ENCODE results near the gene VWA7. TPM values are rescaled to one million over a fixed set of nuclear protein-coding genes. Genes with fewer than 3 reads are reported as not detected.

The VWA7 gene
- polyA plus RNA-seq, 4 donors, result 1.5 to 11.1 (median 5.5) TPM

DNA sequence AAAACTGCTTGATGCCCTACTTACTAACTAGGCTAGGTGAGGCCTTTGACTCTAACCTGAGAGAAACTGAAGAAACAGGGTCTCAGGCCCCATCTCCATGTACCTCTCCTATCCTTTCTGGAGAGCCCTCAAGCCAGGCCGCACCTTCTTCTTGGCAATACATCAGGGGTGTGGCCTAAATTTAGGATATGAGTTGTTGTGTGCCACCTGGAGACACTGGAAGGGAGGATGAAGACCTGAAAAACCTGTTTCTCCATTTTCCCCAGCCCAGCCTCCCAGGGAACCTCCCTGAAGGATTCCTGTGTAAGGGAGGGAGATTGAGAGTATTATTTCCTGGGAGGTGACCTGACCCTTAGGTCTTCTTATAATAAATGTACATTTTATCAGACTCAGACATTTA, 58.9 kb downstream of the VWA7 start:
- DNase-seq (ENCODE audit: low read depth in 4 of 4, low spot score in 3 of 4), result no peak

DNA sequence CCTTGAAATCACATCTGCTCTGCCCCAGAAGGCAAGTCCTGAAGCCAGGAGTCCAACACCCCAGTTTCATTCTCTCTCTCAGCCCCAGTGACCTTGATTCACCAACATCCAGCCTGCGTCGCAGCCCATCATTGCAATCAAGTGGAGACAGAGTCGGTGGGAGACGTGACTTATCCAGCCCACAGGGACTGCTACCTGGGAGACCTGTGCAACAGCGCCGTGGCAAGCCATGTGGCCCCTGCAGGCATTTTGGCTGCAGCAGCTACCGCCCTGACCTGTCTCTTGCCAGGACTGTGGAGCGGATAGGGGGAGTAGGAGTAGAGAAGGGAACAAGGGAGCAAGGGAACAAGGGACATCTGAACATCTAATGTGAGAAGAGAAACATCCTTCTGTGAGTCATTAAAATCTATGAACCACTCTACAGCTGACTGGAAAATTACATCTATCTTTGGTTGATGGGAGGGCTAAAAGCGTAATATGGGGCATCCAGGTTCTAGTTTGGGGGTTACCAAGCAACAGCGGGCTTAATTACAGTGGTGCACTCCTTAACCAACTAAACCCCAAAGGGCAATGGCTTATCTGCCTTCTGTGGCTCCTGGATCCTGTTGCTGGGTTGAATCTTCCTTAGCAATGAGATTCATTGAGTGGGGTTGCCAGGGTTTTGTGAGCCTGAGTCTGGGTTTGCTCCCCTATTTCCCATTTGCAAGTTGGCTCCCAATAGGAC, 59.5 kb downstream of the VWA7 start:
- no peak for DNase-seq (ENCODE audit: low read depth in 4 of 4, low spot score in 3 of 4)

Other genes with a start within 250 kb of the VWA7 start
- 10 to 100 TPM in 3 of 4 donors, under 1 TPM in 1; 0.27 to 18.6 (median 12.8) TPM for gene MCCD1, start 248.4 kb downstream of the VWA7 start, polyA plus RNA-seq (ENCODE audit: insufficient read length in 4 of 4)
- 100 to 1,000 TPM; 448 to 682 (median 553) TPM for gene DDX39B, start 235.3 kb downstream of the VWA7 start, polyA plus RNA-seq (ENCODE audit: insufficient read length in 4 of 4)
- gene ATP6V1G2, start 230.7 kb downstream of the VWA7 start, polyA plus RNA-seq (ENCODE audit: insufficient read length in 4 of 4), result 1 to 10 TPM; 4.8 to 9.4 (median 6.4) TPM
- 10 to 100 TPM; 18.3 to 28.7 (median 19.7) TPM for gene NFKBIL1, start 229.7 kb downstream of the VWA7 start, polyA plus RNA-seq (ENCODE audit: insufficient read length in 4 of 4)
- under 1 TPM; 0.23 to 0.43 (median 0.36) TPM for gene LTA, start 205.0 kb downstream of the VWA7 start, polyA plus RNA-seq (ENCODE audit: insufficient read length in 4 of 4)
- 1 to 10 TPM in 1 of 4 donors, under 1 TPM in 2, not detected in 1; 0.23 to 2.5 (median 0.29) TPM for gene TNF, start 201.8 kb downstream of the VWA7 start, polyA plus RNA-seq (ENCODE audit: insufficient read length in 4 of 4)
- gene LTB, start 194.9 kb downstream of the VWA7 start, polyA plus RNA-seq (ENCODE audit: insufficient read length in 4 of 4), result 1 to 10 TPM in 3 of 4 donors, under 1 TPM in 1; 0.66 to 2.0 (median 1.6) TPM
- gene LST1, start 191.1 kb downstream of the VWA7 start, polyA plus RNA-seq (ENCODE audit: insufficient read length in 4 of 4), result 10 to 100 TPM in 1 of 4 donors, 1 to 10 TPM in 3; 4.6 to 10.3 (median 4.9) TPM
- gene NCR3, start 184.3 kb downstream of the VWA7 start, polyA plus RNA-seq (ENCODE audit: insufficient read length in 4 of 4), result under 1 TPM in 2 of 4 donors, not detected in 2; 0.17 to 0.20 TPM
- gene AIF1, start 162.1 kb downstream of the VWA7 start, polyA plus RNA-seq (ENCODE audit: insufficient read length in 4 of 4), result 10 to 100 TPM; 43.3 to 77.0 (median 73.6) TPM
- gene PRRC2A, start 156.6 kb downstream of the VWA7 start, polyA plus RNA-seq (ENCODE audit: insufficient read length in 4 of 4), result 100 to 1,000 TPM; 143 to 224 (median 174) TPM
- gene BAG6, start 124.7 kb downstream of the VWA7 start, polyA plus RNA-seq (ENCODE audit: insufficient read length in 4 of 4), result 100 to 1,000 TPM; 186 to 278 (median 241) TPM
- 100 to 1,000 TPM in 2 of 4 donors, 10 to 100 TPM in 2; 10.1 to 106 (median 83.8) TPM for gene APOM, start 121.4 kb downstream of the VWA7 start, polyA plus RNA-seq (ENCODE audit: insufficient read length in 4 of 4)
- gene C6orf47, start 116.5 kb downstream of the VWA7 start, polyA plus RNA-seq (ENCODE audit: insufficient read length in 4 of 4), result 10 to 100 TPM; 15.8 to 21.1 (median 19.0) TPM
- 10 to 100 TPM; 16.8 to 28.9 (median 24.9) TPM for gene GPANK1, start 112.3 kb downstream of the VWA7 start, polyA plus RNA-seq (ENCODE audit: insufficient read length in 4 of 4)
- gene CSNK2B, start 111.2 kb downstream of the VWA7 start, polyA plus RNA-seq (ENCODE audit: insufficient read length in 4 of 4), result 100 to 1,000 TPM; 184 to 243 (median 239) TPM
- gene LY6G5B, start 107.4 kb downstream of the VWA7 start, polyA plus RNA-seq (ENCODE audit: insufficient read length in 4 of 4), result 10 to 100 TPM; 16.6 to 28.7 (median 20.9) TPM
- 1 to 10 TPM; 1.6 to 5.9 (median 2.6) TPM for gene LY6G5C, start 96.3 kb downstream of the VWA7 start, polyA plus RNA-seq (ENCODE audit: insufficient read length in 4 of 4)
- gene ABHD16A, start 74.0 kb downstream of the VWA7 start, polyA plus RNA-seq (ENCODE audit: insufficient read length in 4 of 4), result 10 to 100 TPM; 50.1 to 67.5 (median 55.9) TPM
- gene LY6G6F, start 70.5 kb downstream of the VWA7 start, polyA plus RNA-seq (ENCODE audit: insufficient read length in 4 of 4), result 1 to 10 TPM in 1 of 4 donors, under 1 TPM in 2, not detected in 1; 0.30 to 1.5 (median 0.52) TPM
- gene LY6G6D, start 62.0 kb downstream of the VWA7 start, polyA plus RNA-seq (ENCODE audit: insufficient read length in 4 of 4), result not detected
- gene LY6G6C, start 55.6 kb downstream of the VWA7 start, polyA plus RNA-seq (ENCODE audit: insufficient read length in 4 of 4), result under 1 TPM in 3 of 4 donors, not detected in 1; 0.45 to 0.74 (median 0.63) TPM
- 1 to 10 TPM; 1.1 to 2.9 (median 1.4) TPM for gene MPIG6B, start 54.0 kb downstream of the VWA7 start, polyA plus RNA-seq (ENCODE audit: insufficient read length in 4 of 4)
- gene DDAH2, start 48.0 kb downstream of the VWA7 start, polyA plus RNA-seq (ENCODE audit: insufficient read length in 4 of 4), result 100 to 1,000 TPM; 150 to 213 (median 182) TPM
- gene CLIC1, start 40.8 kb downstream of the VWA7 start, polyA plus RNA-seq (ENCODE audit: insufficient read length in 4 of 4), result 100 to 1,000 TPM; 201 to 309 (median 278) TPM
- gene MSH5, start 37.3 kb downstream of the VWA7 start, polyA plus RNA-seq (ENCODE audit: insufficient read length in 4 of 4), result 10 to 100 TPM; 14.2 to 51.0 (median 25.2) TPM
- 10 to 100 TPM in 2 of 4 donors, 1 to 10 TPM in 2; 2.7 to 13.0 (median 7.9) TPM for gene SAPCD1, start 14.7 kb downstream of the VWA7 start, polyA plus RNA-seq (ENCODE audit: insufficient read length in 4 of 4)
- 10 to 100 TPM; 42.7 to 67.9 (median 60.0) TPM for gene VARS1, start 18.4 kb upstream of the VWA7 start, polyA plus RNA-seq (ENCODE audit: insufficient read length in 4 of 4)
- gene LSM2, start 29.6 kb upstream of the VWA7 start, polyA plus RNA-seq (ENCODE audit: insufficient read length in 4 of 4), result 10 to 100 TPM; 71.4 to 84.9 (median 84.3) TPM
- 1 to 10 TPM; 3.1 to 4.4 (median 3.7) TPM for gene HSPA1L, start 38.0 kb upstream of the VWA7 start, polyA plus RNA-seq (ENCODE audit: insufficient read length in 4 of 4)
- gene HSPA1A, start 38.2 kb upstream of the VWA7 start, polyA plus RNA-seq (ENCODE audit: insufficient read length in 4 of 4), result 100 to 1,000 TPM in 3 of 4 donors, 10 to 100 TPM in 1; 88.1 to 159 (median 116) TPM
- gene HSPA1B, start 50.4 kb upstream of the VWA7 start, polyA plus RNA-seq (ENCODE audit: insufficient read length in 4 of 4), result 100 to 1,000 TPM; 111 to 507 (median 160) TPM
- gene NEU1, start 85.5 kb upstream of the VWA7 start, polyA plus RNA-seq (ENCODE audit: insufficient read length in 4 of 4), result 10 to 100 TPM; 23.9 to 77.5 (median 69.9) TPM
- 10 to 100 TPM in 3 of 4 donors, 1 to 10 TPM in 1; 2.4 to 53.4 (median 41.4) TPM for gene SLC44A4, start 101.7 kb upstream of the VWA7 start, polyA plus RNA-seq (ENCODE audit: insufficient read length in 4 of 4)
- 10 to 100 TPM; 69.0 to 99.0 (median 77.6) TPM for gene EHMT2, start 120.4 kb upstream of the VWA7 start, polyA plus RNA-seq (ENCODE audit: insufficient read length in 4 of 4)
- gene ZBTB12, start 124.8 kb upstream of the VWA7 start, polyA plus RNA-seq (ENCODE audit: insufficient read length in 4 of 4), result 10 to 100 TPM; 17.7 to 28.9 (median 22.0) TPM
- 10 to 100 TPM in 1 of 4 donors, 1 to 10 TPM in 3; 3.1 to 12.4 (median 5.0) TPM for gene C2, start 150.4 kb upstream of the VWA7 start, polyA plus RNA-seq (ENCODE audit: insufficient read length in 4 of 4)
- gene CFB, start 168.8 kb upstream of the VWA7 start, polyA plus RNA-seq (ENCODE audit: insufficient read length in 4 of 4), result 10 to 100 TPM in 1 of 4 donors, 1 to 10 TPM in 3; 4.6 to 13.0 (median 6.7) TPM
- 10 to 100 TPM; 72.5 to 97.9 (median 84.9) TPM for gene NELFE, start 181.6 kb upstream of the VWA7 start, polyA plus RNA-seq (ENCODE audit: insufficient read length in 4 of 4)
- 10 to 100 TPM; 33.1 to 51.5 (median 39.7) TPM for gene SKIC2, start 181.8 kb upstream of the VWA7 start, polyA plus RNA-seq (ENCODE audit: insufficient read length in 4 of 4)
- gene DXO, start 194.8 kb upstream of the VWA7 start, polyA plus RNA-seq (ENCODE audit: insufficient read length in 4 of 4), result 10 to 100 TPM; 22.6 to 37.5 (median 30.1) TPM
- gene C4A, start 204.7 kb upstream of the VWA7 start, polyA plus RNA-seq (ENCODE audit: insufficient read length in 4 of 4), result 10 to 100 TPM in 3 of 4 donors, 1 to 10 TPM in 1; 8.6 to 26.2 (median 15.2) TPM
- gene C4B, start 237.5 kb upstream of the VWA7 start, polyA plus RNA-seq (ENCODE audit: insufficient read length in 4 of 4), result 10 to 100 TPM; 10.3 to 27.3 (median 16.0) TPM

All from left renal pelvis (tissue), 4 donors.